Thymus (tissue), 11 donors: ENCODE data around the gene TNNC1. TPM values are rescaled to one million over a fixed set of nuclear protein-coding genes. Genes with fewer than 3 reads are reported as not detected.
A peak's percentile ranks its signal among the peaks of the same experiment; 100 is the strongest.

Experiments
- DNase-seq, 9 donors: peaks; one replicate each; pipeline ENCODE4 v3.0.0-alpha.2; 2013; ENCODE audit warnings: low spot score in 9 of 9, low read depth in 6 of 9, missing footprints in 1 of 9
- H3K27ac ChIP-seq, 2 donors: one replicate each; pipeline ENCODE4 v1.5.1; 2013; ENCODE audit warnings: control low read depth in 1 of 2, low read depth in 1 of 2, low read length in 1 of 2, mild to moderate bottlenecking in 1 of 2, moderate library complexity in 1 of 2
- H3K27me3 ChIP-seq, 2 donors: one replicate each; pipeline ENCODE4 v1.5.1; 2013; ENCODE audit warnings: low read length in 1 of 2; ENCODE audit not compliant: control insufficient read depth in 2 of 2, insufficient read depth in 1 of 2
- H3K36me3 ChIP-seq, 2 donors: one replicate each; pipeline ENCODE4 v1.5.1; 2013; ENCODE audit warnings: low read length in 1 of 2, mild to moderate bottlenecking in 1 of 2, moderate library complexity in 1 of 2; ENCODE audit not compliant: control insufficient read depth in 2 of 2, insufficient read depth in 2 of 2
- H3K4me1 ChIP-seq, 2 donors: one replicate each; pipeline ENCODE4 v1.5.1; 2013; ENCODE audit warnings: low read length in 2 of 2; ENCODE audit not compliant: control insufficient read depth in 2 of 2, insufficient read depth in 2 of 2
- H3K4me3 ChIP-seq, 2 donors: one replicate each; pipeline ENCODE4 v1.5.1; 2013; ENCODE audit warnings: low read length in 2 of 2, control low read depth in 1 of 2, mild to moderate bottlenecking in 1 of 2
- H3K9me3 ChIP-seq, 2 donors: one replicate each; pipeline ENCODE4 v1.5.1; 2013; ENCODE audit warnings: low read length in 1 of 2, mild to moderate bottlenecking in 1 of 2; ENCODE audit not compliant: control insufficient read depth in 2 of 2, insufficient read depth in 1 of 2
- WGBS: extraction: QIAGEN DNeasy Blood & Tissue Kit; methylation state at CpG from one replicate; pipeline ENCODE4 v1.1.7; 2013; 5-methylcytosine and 5-hydroxymethylcytosine counted together
- polyA plus RNA-seq: library from polyadenylated mRNA; stranded (reverse); fragments of 200-250 nt; gene quantifications from one replicate; pipeline ENCODE4 v1.2.3, GENCODE V29; 2013
- total RNA-seq: library from RNA; stranded (reverse); fragments of 120-200 nt; gene quantifications from one replicate; pipeline ENCODE4 v1.2.4, GENCODE V29; 2013
- donor health status: healthy.

TNNC1 gene
- total and polyA plus RNA-seq, 2 donors: 5.5 to 10.2 TPM

DNA sequence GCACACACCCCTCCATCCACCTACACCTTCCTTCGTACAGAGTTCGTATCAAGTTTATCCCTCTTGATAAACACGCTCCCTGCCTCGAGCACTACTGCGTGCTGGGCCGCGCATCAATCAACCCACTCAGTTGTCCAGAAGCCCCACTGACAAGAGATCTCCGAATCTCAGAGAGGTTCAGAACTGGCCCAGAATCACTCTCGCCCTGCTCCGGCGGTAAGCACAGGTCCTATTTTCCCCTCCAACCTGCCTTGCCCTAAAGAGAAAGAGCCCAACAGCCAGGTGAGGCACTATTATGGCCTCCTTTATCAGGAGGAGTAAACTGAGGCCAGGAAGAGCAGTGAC lies 1.1 kb upstream of the TNNC1 start:
- peak overlapping the region; percentile 69 to 89 for H3K27ac ChIP-seq
- peaks cover 17 to 31% of the 10 kb centered on the region in 2 donors for H3K4me1 ChIP-seq
- no peak for DNase-seq
- no peaks in the 10 kb centered on the region for H3K9me3 ChIP-seq
- whole genome bisulfite sequencing: 69% methylated on average over 11 of the region's 11 CpGs
- H3K4me3 ChIP-seq: peak overlapping the region; percentile 64 to 86
- peaks cover 10 to 18% of the 10 kb centered on the region in 2 donors for H3K36me3 ChIP-seq
- no peaks in the 10 kb centered on the region for H3K27me3 ChIP-seq

DNA sequence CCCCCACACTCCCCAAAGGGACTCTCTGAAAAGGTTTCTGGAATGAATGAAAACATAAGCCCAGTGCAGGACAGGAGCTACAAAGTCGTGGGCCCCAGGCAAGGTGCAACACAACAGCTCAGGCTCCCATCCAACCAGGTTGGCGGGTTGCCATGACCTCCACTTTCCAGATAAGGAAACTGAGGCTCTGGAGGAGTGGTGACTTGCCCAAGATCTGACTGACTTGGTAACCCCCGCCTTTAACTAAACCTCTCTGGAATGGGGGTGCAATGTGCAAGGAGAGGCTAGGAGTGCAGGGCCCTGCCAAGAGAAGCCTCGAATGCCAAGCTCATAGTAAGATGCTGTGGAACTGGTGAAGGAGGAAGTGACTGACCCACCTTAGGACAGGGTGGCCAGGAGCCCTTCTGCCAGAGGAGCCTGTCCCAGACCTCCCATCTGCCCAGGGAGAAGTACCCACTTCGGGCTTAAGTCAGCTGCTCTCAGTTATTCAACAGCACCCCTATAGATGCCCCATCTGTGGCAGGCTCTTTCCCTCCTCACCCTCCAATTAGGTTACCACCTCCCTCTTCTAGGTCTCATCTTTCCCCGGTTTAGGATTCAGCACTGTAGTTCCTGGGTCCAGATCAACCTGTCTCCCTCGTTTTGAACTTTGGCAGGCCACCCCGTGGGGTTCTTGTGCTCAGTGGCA lies 553 bp upstream of the TNNC1 start:
- Histone ChIP-seq H3K9me3 (no peaks in the 10 kb centered on the region), H3K27me3 (no peaks in the 10 kb centered on the region), H3K4me3 (peak overlapping the region; percentile 64 to 86), H3K27ac (no peak overlapping the region), H3K4me1 (peaks cover 17 to 31% of the 10 kb centered on the region in 2 donors), H3K36me3 (peaks cover 10 to 18% of the 10 kb centered on the region in 2 donors)
- 81% methylated on average over 8 of the region's 8 CpGs for WGBS
- no peak for DNase-seq

DNA sequence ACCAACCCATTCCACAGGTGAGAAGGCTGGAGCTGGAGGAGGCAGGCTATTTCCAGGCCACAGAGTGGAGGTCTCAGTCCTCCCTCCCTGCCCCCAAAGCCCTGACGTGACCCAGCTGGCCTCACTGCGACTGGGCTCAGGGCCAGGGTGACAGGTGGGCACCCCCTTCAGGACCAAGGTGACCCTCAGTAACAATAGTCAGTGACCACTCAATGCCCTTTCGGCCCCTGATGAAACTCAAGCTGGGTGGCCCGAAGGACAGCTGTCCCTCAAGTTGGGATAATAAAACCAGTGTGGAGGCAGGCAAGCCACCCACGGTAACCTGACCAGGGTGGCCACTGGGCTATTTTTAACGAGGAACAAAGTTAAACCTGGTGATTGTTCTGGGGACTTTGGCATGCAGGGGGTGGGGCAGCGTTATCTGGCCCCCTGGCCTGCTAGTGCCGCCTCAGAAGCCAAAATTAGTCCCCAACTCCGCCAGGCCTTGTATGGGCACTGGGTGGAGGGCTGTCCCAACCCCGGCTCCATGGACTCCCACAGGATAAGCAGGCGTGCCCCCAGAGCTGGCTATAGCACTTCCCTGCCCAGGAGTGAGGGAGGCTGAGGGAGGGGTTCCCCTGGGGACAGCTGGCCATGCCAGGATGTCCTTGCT lies 1.1 kb downstream of the TNNC1 start:
- Histone ChIP-seq H3K27ac (no peak overlapping the region), H3K9me3 (no peaks in the 10 kb centered on the region), H3K4me1 (peaks cover 17 to 24% of the 10 kb centered on the region in 2 donors), H3K4me3 (no peak overlapping the region), H3K27me3 (no peaks in the 10 kb centered on the region), H3K36me3 (peaks cover 0 to 2% of the 10 kb centered on the region in 2 donors)
- 95% methylated on average over 11 of the region's 11 CpGs for WGBS
- no peak for DNase-seq

DNA sequence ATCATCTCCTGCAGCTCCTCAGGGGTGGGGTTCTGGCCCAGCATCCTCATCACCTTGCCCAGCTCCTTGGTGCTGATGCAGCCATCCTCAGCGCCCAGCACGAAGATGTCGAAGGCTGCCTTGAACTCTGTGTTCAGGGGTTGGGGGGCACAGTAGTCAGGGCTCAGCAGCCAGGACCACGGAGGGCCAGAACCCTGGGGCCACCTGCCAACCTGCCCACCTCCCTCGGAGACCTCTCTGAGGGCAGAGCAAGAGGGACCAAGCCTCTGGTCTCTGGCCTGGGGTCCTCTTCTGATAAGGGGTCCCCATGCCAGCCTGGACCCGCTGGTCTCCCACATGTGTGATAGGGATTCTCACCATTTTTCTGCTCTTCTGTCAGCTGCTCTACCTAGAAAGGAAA lies 1.7 kb downstream of the TNNC1 start:
- 97% methylated on average over 6 of the region's 6 CpGs for WGBS
- no peaks in the 10 kb centered on the region for H3K9me3 ChIP-seq
- no peaks in the 10 kb centered on the region for H3K36me3 ChIP-seq
- no peak overlapping the region for H3K4me3 ChIP-seq
- no peaks in the 10 kb centered on the region for H3K27me3 ChIP-seq
- no peak overlapping the region for H3K27ac ChIP-seq
- H3K4me1 ChIP-seq: peaks cover 16 to 20% of the 10 kb centered on the region in 2 donors
- DNase-seq: no peak

DNA sequence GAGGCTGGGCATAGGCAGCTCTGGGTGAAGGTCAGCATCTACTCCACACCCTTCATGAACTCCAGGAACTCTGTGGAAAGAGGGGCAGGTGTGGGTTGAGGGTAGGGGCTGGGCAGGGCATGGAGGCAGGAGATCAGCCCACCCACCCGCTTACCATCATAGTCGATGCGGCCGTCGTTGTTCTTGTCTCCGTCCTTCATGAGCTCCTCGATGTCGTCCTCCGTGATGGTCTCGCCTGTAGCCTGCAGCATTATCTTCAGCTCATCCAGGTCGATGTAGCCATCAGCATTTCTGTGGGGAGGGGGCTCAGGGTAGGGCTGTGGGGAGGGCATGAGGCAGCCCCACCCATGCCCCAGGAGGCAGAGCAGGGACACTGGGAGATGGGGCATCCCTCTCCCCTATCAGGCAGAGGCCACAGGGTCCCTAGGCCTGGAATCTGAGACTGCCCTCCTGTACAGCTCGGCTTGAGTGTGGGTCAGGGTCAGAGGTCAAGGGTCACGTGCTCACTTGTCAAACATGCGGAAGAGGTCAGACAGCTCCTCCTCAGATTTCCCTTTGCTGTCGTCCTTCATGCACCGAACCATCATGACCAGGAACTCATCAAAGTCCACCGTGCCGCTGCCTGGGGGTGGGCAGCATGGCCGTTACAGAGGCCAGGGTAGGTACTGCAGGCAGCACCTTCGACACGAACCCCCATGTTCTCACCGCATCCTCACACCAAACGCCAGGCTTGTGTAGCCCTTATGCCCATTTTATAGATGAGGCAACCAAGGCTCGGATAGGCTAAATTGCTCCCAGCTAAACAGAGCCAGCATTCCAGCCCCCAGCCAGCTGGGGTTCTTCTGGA lies 2.4 kb downstream of the TNNC1 start:
- H3K27me3 ChIP-seq: no peaks in the 10 kb centered on the region
- no peak for DNase-seq
- H3K9me3 ChIP-seq: no peaks in the 10 kb centered on the region
- H3K36me3 ChIP-seq: no peaks in the 10 kb centered on the region
- peaks cover 11 to 18% of the 10 kb centered on the region in 2 donors for H3K4me1 ChIP-seq
- H3K27ac ChIP-seq: peak overlapping the region in 1 of 2 donors; percentile 15
- WGBS: 96% methylated on average over 24 of the region's 24 CpGs
- H3K4me3 ChIP-seq: no peak overlapping the region

DNA sequence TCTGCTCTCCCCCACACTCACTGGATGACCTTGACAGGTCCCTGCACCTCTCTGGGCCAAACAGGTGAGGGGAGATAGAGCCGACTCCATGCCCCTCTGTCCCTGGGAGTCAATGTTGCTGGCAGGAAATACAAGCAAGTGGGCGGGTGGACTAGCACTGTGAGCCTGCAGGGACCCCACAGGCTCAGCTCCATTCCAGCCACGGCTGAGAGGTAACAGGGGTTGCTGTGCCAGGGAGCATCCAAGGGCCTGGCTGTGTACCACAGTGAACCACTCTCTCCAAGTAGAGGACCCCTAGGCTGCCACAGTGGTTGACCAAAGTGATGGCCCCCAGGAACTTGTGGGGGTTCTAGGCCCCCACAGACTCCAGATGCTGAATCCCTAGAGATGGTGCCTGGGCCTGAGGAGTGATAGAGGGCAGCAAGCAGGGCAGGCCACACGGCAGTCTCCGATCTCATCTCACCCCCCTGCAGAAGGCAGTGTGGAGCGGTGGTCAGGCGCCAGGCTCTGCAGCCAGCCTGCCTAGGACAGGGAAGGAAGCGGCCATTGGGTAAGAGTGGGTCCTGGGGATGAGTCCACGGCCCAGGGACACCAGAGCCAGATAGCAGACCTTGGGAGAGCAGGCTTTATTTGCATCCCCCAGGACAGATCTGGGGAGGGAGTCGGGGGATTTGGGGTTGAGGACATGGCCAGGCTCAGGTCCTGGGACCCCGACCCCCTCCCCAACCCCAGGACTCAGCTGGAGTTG lies 3.2 kb downstream of the TNNC1 start:
- no peak for DNase-seq
- 95% methylated on average over 11 of the region's 11 CpGs for WGBS
- Histone ChIP-seq H3K27ac (no peak overlapping the region), H3K27me3 (no peaks in the 10 kb centered on the region), H3K36me3 (no peaks in the 10 kb centered on the region), H3K9me3 (no peaks in the 10 kb centered on the region), H3K4me3 (no peak overlapping the region), H3K4me1 (peaks cover 7 to 15% of the 10 kb centered on the region in 2 donors)

DNA sequence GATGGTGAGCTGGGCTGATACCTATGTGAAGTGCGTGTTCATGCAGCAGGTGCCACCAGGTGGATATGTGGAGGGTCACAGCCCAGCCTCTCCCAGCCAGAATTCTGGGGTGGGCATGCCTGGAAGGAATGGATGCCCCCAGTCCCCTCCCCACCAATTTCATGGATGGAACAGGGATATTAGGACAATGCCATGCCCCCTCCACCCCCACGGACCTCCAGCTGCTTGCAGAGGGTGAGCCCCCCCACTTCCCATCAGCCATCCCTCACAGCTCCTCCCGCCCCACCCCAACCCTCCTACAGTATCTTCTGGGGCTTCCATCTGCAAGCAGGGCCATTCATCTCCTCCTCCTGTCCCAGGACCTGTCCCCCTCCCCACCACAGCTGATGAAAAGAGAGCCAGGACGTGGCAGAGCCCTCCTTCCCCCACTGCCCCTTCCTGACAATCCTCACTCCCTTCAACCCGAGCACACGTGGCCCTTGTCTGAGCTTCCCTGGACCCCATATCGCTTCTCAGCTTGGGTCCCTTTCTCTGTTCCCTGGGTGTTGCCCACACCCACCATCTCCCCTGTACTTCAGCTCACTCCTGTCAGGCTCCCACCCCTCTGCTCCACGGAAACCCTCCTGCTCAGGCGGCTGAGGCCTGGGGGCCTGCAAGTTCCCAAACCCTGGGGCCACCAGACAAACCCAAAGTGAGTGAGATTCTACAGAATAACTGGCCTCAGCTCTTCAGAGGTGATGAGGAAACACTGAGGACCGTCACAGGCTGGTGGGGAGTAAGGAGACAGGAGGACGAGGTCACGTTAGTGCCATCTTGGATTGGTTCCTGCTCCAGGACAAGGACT lies 6.1 kb downstream of the TNNC1 start:
- DNase-seq: no peak
- Histone ChIP-seq H3K27ac (no peak overlapping the region), H3K36me3 (no peaks in the 10 kb centered on the region), H3K9me3 (no peaks in the 10 kb centered on the region), H3K4me3 (no peak overlapping the region), H3K27me3 (no peaks in the 10 kb centered on the region), H3K4me1 (peaks cover 2 to 10% of the 10 kb centered on the region in 2 donors)
- 92% methylated on average over 12 of the region's 12 CpGs for WGBS
